ENCODE measurements around the gene CYP2C9.
"Not testable (repeated sequence)": the region's sequence is repeated elsewhere in the genome, so short reads cannot be mapped to it uniquely, and the experiment has no call there.

The CYP2C9 gene

DNA sequence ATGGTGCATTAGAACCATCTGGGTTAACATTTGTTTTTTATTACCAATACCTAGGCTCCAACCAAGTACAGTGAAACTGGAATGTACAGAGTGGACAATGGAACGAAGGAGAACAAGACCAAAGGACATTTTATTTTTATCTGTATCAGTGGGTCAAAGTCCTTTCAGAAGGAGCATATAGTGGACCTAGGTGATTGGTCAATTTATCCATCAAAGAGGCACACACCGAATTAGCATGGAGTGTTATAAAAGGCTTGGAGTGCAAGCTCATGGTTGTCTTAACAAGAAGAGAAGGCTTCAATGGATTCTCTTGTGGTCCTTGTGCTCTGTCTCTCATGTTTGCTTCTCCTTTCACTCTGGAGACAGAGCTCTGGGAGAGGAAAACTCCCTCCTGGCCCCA lies at the start of gene CYP2C9:
CYP2C9 (plus strand) TSS at position 276 of the 400 bp plus-strand sequence; CDS start at position 301, 25 bp downstream.
- no peak for DNase-seq

- DNase-seq, result no peak
Observed at GRCh38 chr10:94889123-94889522, 49.3 kb upstream of the CYP2C9 start.

DNA sequence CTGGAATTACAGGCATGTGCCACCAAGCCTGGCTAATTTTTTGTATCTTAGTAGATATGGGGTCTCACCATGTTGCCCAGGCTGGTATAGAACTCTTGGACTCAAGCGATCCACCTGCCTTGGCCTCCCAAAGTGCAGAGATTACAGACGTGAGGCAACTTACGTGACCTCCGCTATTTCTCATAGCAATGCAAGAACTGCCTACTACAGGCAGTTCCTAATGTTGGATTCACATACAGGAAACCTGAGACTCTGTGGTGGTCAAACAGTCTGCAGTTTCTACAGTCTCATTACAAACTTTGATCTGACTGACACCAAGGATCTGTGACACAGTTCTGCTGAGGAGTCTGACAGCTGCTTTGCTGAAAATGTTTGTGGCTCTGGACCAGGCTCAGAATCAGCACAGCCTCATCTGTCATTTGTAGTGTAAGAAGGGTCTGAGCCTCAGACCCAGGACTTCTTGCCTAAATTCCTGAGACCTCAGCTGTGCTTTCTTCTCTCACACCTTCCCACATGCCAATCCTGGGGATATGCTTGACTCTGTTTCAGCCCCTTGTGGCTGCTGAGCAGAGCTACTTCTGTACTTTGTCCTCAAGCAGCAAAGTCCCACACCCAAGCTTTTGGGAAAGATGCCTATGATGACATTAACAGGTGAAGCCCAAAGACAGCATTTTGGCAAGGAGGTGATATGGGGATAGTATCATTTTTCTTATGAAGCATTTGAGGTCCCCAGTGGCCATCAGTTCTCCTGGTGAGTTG lies 48.0 kb upstream of the CYP2C9 start:
- no peak for DNase-seq

- DNase-seq, result not testable (repeated sequence)
Observed at GRCh38 chr10:94898414-94898813, 40.0 kb upstream of the CYP2C9 start.

- no peak for DNase-seq
Observed at GRCh38 chr10:94902080-94902479, 36.4 kb upstream of the CYP2C9 start.

DNA sequence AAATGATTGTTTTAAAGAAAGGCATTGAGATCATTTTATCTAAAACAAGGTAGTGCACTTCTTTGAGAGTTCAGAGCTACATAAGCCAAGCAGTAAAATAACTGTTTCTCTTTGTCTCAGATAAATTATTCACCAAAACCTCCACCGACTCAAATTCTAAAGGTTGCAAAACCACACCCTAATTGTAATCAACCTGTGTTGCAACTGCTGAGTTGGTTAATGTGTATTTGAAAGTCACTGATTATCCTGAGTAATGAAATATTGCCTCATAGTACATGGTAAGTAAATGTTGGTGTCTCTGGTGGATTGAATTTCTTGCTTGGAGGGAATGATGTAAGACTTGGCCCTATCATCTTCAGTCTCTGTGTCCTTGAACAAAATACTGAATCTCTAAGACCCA lies 35.9 kb upstream of the CYP2C9 start:
- no peak for DNase-seq

GRCh38 chr10:94904506-94905148 lies 33.8 kb upstream of the CYP2C9 start:
- not testable (repeated sequence) for DNase-seq

DNA sequence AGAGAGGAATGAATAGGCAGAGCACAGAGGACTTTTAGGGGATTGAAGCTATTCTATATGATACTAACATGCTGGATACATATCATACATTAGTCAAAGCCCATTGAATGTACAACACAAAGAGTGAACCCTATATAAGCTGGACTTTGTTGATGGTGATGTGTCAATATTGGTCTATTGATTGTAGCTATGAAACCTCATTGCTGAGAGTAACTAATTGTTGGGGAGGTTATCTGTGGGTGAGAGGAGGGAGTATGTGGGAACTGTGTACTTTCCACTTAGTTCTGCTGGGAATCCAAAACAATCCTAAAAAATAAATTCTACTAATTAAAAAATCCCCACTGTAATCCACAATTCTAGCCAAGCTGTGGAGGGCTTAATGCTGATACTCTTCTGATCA lies 22.0 kb upstream of the CYP2C9 start:
- no peak for DNase-seq

GRCh38 chr10:94936721-94937120 lies 1.7 kb upstream of the CYP2C9 start:
- DNase-seq, result no peak

GRCh38 chr10:94943432-94944103 lies 5.1 kb downstream of the CYP2C9 start:
- DNase-seq, result not testable (repeated sequence)

- DNase-seq, result not testable (repeated sequence)
Observed at GRCh38 chr10:94946181-94946580, 7.7 kb downstream of the CYP2C9 start.

- DNase-seq, result no peak
Observed at GRCh38 chr10:94963901-94964300, 25.4 kb downstream of the CYP2C9 start.

GRCh38 chr10:94983555-94983954 lies 45.1 kb downstream of the CYP2C9 start:
- no peak for DNase-seq

GRCh38 chr10:94989192-94989591 lies 50.7 kb downstream of the CYP2C9 start:
- no peak for DNase-seq

GRCh38 chr10:94991243-94991888 lies 52.9 kb downstream of the CYP2C9 start:
- DNase-seq, result no peak

- no peak for DNase-seq
Observed at GRCh38 chr10:94992811-94993210, 54.4 kb downstream of the CYP2C9 start.

- no peak for DNase-seq
Observed at GRCh38 chr10:94997741-94998174, 59.3 kb downstream of the CYP2C9 start.

GRCh38 chr10:95026461-95026860 lies 88.0 kb downstream of the CYP2C9 start:
- DNase-seq, result no peak

DNA sequence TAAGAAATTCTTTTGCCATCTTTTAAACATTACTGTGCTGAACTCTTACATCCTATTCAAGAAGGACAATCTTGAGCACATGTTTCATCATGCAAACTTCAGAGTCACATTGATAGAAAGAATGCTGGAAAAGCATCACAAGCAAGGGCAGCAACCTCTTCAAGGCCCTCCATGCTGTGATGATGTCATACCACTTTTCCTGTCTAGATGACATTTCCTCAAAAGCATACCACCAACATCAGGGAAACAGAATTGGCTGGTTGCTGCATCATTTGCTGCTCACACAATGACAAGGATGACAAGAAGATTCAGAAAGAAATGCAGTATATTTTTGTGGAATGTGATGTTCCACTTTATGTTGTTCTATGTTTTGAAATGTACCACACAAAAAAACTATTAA lies 93.2 kb downstream of the CYP2C9 start:
- DNase-seq, result no peak

DNA sequence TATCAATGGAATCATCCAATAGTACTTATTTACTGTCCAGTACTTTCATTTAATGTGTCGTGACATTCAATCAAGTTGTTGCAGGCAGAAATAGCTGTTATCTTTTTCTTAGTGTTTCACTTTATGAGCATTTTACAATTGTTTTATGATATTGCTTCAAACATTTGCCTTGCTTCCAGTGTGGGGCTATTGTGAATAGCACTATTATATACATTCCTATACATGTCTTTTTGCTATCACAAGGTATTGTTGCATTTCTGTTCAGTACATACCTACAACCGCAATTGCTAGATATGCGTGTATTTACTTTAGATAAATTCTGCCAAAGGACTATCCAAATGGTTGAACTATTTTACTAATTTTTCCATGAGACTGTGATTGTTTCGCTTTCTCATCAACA lies 95.9 kb downstream of the CYP2C9 start:
- no peak for DNase-seq

GRCh38 chr10:95035332-95036295 lies 97.2 kb downstream of the CYP2C9 start:
- no peak for DNase-seq

GRCh38 chr10:95039281-95039680 lies 100.8 kb downstream of the CYP2C9 start:
- DNase-seq, result no peak

Data from stimulated activated CD4-positive, alpha-beta T cell treated with anti-CD3 and anti-CD28 coated beads, Interleukin-1b, Interleukin-23, amount 100 ng/mL, for 48 hours (primary cell).